ENCODE results near the gene ZNF219.

The ZNF219 gene

GRCh38 chr14:21101802-21102413 is 3.5 kb upstream of the ZNF219 start:
- peak; percentile 15 for DNase-seq

DNA sequence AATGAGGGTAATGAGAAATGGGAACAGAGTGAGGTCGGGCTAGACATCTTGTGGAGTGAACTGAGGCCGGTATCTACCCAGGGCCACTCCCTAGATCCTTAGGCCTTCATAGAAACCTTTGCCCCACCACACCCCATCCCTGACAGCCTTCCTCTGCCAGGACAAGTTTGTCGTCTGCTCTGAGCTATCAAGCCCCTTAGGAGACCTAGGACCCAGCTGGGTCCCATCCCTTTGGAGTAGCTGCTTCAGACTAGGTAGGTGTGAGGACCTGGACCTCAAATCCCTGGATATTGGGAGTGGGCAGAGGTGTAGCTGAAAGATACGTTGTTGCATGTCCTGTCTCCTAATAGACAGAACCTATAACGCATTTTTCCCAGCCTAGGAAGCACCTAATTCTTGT is 2.5 kb upstream of the ZNF219 start, which contains the start of gene TMEM253:
TMEM253 (plus strand) TSS at position 136 of the 400 bp plus-strand sequence. CDS start 278 bp downstream, outside the sequence.
- DNase-seq, result no peak

DNA sequence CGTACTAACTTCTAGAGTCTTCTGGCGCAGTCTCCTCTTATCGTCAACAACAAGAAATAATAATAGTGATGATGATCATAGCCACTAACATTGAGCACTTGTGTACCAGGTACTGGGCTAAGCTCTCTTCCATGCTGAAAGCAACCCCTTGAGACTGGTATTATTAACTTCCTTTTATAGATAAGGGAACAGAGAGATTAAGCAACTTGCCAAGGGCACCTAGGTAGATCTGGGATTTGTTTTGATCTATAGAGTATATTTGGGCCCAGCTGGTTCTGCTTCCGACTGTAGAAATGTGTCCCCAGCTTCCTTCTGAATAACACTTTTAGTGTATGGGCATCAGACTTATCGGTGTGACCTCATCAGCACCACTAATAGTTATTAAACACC is 1.1 kb upstream of the ZNF219 start:
- DNase-seq, result no peak

- DNase-seq, result no peak
Observed at GRCh38 chr14:21098892-21099595, 589 bp upstream of the ZNF219 start.

DNA sequence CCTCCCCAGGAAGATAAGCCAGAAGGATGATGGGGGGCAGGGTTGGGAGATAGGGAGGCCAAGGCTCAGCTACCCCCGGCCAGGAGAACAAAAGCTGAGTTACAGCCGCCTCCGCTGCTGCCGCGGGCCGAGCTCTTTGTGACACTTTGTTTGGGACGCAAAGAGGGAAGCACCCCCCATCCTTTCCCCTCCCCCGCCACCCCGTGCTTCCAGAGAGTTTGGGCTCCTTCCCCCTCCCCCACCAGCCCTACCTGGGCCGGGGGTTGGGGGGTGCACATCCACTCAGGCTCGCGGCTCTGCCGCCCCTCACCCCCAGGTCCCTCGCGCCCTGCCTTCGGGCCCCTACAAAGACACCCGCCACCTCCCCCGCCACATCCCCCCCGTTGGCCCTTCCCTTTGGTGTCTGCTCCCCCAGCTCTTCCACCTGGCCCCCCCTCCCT is 799 bp downstream of the ZNF219 start:
- no peak for DNase-seq

GRCh38 chr14:21096978-21097635 is 1.3 kb downstream of the ZNF219 start:
- no peak for DNase-seq

DNA sequence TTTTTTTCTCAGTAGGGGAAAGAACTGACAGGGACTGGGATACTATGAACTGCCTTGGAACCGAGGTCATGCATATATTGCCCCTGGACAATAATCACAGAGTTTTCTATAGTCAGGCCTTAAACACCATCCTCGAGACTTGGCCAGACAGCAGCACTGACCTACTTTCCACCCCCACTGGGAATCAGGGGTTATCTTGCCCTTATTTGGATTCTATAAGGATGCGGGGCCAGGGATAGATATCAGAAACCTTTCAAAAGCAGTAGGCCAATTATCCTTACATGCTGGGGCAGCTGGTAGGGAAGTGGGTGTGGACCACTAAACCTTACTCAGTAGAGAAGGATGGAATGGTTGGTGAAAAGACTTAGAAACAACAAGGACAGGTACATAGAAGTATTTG is 2.0 kb downstream of the ZNF219 start:
- no peak for DNase-seq

GRCh38 chr14:21095430-21096205 is 2.8 kb downstream of the ZNF219 start:
- no peak for DNase-seq

GRCh38 chr14:21093769-21094681 is 4.4 kb downstream of the ZNF219 start:
- no peak for DNase-seq

- no peak for DNase-seq
Observed at GRCh38 chr14:21093018-21093417, 5.4 kb downstream of the ZNF219 start.

GRCh38 chr14:21092273-21093011 is 6.0 kb downstream of the ZNF219 start:
- peak; percentile 69 for DNase-seq

DNA sequence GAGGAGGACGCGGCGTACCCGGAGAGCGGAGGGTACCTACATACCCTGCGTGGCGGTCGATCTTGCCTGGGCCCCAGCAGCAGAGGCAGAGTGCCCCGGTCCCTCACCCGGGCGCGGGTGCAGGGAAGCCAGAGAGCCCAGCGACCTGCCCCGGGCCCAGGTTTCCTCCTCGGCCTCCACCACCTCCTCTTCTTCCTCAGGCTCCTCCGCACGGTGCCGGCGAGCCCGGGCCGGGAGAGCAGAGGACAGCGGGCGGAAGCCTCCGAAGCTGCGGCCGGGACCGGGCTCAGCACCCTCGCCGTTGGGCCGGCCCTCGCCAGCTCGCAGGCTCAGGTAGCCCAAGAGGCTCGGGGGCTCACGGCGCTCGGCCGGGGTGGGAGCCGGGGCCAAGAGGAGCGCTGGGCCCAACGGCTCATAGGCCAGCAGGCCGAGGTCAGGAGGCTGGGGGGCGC is 6.6 kb downstream of the ZNF219 start:
- DNase-seq, result no peak

DNA sequence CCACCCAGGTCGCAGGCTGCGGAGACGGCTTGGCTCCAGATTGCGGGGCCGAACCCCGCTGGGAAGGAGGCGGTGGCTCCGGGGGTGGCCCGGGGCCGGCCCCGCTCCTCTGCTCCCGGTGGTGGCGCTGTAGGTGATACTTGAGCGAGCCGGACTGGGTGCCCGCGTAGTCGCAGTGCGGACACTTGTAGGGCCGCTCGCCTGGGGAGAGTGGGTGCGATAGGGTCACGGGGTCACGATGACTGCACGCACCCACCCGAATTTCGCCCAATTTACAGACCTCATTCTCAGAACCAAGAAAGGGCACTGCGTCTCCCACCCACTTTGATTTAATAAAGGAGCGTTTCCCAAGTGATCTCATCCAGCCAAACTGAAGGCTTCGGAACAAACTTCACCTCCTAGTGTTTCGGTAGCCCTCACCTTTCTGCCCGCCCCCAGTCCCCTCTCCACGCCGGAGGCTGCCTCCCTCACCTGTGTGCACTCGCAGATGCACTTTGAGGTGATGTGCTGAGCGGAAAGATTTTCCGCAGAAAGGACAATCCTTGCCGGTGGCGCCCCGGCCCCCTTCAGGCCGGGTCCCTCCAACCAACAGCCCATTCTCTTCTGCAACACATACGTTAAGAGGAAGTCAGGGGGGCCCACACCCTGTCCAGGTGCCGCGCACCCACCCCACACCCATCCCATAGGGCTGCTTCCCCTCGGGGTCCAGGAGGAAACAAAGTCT is 7.4 kb downstream of the ZNF219 start:
- no peak for DNase-seq

DNA sequence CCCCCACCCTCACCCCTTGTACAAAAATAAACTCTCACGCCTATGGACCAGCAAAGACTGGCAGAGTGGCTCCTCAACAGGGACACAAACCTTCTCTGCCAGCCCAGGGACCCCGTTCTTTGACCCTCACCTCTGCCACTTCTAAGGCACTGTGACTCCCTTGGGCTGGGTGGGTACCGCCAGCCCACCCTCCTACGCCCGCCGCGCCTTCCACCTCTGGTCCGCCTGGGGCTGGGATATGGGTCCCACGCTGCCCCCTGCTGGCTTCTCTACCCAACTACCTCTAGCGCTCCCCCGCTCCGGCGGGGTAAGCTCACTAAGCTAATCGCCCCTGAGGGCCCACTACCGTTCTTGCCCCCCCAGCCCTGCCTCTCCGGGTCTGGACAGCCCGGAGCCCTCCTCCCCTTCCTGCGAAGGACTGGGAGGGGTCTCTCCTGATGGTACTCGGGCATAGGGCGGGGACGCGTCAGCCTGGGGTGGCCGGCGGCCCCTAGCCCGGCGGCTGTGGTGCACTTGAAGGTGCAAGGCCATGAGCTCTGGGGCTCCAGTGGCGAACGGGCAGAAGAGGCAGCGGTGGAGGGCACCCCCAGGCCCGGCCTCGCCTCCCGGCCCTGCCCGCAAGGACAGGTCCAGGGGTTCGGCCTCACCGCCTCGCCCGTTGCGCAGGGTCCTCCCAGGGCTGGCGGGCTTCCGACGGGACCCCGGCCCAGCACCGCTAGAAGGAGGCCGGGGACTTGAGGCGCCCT is 8.1 kb downstream of the ZNF219 start:
- peak; percentile 25 for DNase-seq

DNA sequence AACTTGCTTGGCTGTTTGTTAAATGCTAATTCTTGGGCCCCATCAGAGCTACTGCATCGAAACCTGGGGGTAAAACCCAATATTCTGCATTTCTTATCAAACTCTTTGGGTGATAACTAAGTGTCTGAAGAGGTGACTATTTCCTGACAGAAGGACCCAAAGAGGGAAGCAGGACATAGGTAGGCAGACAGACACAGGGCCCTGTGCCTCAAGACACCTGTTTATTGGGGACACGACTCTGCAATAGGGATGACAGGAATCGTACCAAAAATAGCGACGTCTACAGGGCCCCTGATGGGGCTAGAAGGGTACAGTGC is 8.6 kb downstream of the ZNF219 start:
- no peak for DNase-seq

DNA sequence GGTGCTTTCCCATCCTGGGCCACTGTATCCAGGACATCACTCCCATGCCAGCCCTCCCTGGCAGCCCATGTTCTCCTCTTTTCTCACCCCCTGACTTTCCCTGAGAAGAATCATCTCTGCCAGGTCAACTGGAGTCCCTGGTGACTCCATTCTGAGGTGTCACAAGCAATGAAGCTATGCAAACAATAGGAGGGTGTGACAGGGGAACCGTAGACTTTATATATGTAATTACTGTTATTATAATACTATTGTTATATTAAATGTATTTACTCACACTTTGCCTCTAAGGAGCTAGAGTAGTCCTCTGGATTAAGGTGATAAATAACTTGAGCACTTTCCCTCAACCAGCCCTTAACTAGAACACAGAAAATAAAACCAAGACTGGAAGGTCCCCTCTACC is 9.2 kb downstream of the ZNF219 start:
- no peak for DNase-seq

DNA sequence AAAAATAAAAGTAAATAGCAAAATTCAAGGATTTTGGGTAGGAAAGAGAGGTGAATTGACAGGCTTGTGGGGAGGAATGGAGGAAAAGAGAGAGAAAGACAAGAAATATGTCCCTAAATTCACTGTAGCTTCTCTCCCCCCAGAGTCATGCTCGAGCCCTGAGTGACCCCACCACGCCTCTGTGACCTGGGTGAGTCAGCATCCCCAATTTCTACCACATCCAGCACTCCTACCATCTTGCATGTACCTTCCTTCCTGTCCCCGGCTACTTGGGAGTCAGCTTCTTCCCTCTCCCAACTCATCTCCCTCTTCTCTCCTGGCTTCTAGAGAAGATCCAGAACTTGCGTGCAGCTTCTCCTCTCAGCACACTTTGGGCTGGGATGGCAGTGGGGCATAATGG is 9.8 kb downstream of the ZNF219 start:
- DNase-seq, result no peak

DNA sequence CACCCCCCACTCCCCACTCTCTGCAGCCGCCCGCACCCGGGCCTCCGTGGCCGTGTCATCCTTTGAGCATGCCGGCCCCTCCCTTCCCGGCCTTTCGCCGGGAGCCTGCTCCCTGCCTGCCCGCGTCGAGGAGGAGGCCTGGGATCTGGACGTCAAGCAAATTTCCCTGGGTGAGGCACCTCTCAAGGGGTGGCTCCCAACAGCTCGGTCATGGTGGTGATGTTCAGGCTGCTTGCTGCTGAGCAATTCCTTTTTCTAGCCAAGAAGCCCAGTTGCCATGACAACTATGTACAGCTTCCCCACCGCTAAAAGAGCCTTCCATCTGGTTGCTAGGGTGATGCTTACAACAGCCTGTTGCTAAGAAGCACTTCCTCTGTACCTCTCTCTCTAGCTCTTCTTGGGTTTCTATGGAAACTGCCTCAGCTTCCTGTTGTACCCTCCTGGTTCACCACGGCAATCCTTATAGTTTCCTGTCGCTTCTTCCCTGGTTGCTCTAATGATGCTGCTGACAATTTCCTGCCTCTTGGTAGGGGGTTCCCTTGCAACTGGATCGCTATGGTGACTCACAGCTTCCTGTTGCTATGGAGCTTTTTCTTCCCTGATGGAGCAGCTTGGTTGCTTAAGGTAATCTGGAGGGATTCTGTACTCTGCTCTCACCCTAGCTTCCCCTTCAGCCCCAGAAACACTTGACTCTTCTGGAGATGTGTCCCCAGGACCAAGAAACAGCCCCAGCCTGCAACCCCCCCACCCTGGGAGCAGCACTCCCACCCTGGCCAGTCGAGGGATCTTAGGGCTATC is 11.0 kb downstream of the ZNF219 start:
- DNase-seq, result no peak

DNA sequence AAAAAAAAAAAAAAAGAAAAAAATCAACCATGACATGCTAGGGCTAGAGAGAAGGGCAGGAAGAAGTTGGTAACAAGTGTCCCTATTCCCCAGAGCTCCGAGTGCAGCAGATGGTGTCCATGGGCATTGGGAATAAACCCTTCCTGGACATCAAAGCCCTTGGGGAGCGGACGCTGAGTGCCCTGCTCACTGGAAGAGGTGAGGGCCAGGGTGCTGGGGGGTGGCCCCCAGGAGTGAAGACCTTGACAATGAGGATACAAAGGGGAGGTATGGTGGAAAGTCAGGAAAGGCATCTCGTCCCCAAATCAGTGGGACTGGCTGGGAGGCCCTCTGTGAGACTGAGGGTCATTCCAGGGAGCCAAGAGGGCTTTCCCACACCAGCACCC is 11.6 kb downstream of the ZNF219 start:
- DNase-seq, result no peak

Data from hematopoietic multipotent progenitor cell treated with erythropoietin and hydrocortisone succinate and interleukin-3 and kit ligand, for 8 days (in vitro differentiated cells).